Endothelial cell of umbilical vein (primary cell): ENCODE measurements around the gene MRM2. TPM values are rescaled to one million over a fixed set of nuclear protein-coding genes. Genes with fewer than 3 reads are reported as not detected.

Experiments used
- BruUV-seq: library from RNA; stranded (reverse); fragments of 400-500 nt; replicated peaks from 2 replicates; lab custom pipeline; 2021; lab: Mats Ljungman, UMichigan
- CTCF ChIA-PET: fragments of 300-600, 350-600 bp; sonication (Branson Sonifier 250); formaldehyde crosslinking; loops from one replicate; lab custom pipeline; 2021; ENCODE audit warnings: antibody characterized with exemption, inconsistent platforms; lab: Charles Lee
- POLR2A ChIA-PET: fragments of 300-600, 350-600 bp; sonication (Branson Sonifier 250); formaldehyde crosslinking; loops from one replicate; lab custom pipeline; 2021; ENCODE audit warnings: antibody characterized with exemption, inconsistent platforms; lab: Charles Lee
- DNase-seq: peaks from one replicate; pipeline ENCODE4 v3.0.0-alpha.2; 2011; ENCODE audit warnings: low read depth, low spot score
- FAIRE-seq: peaks from 2 replicates; lab custom pipeline; 2011; peaks lifted over from hg19 to GRCh38; lab: Jason Lieb, UNC
- H2AFZ ChIP-seq: 2 replicates; pipeline ENCODE4 v1.6.0; 2012; ENCODE audit warnings: low read depth, low read length, control low read depth, inconsistent platforms
- H3K27ac ChIP-seq: 2 replicates; pipeline ENCODE4 v1.5.1; 2011; ENCODE audit warnings: low read depth, mild to moderate bottlenecking, control low read depth, low read length, moderate library complexity; ENCODE audit not compliant: insufficient read depth
- H3K27me3 ChIP-seq, 2 experiments: 2 replicates each; pipeline versions ENCODE4 v1.6.0 to v1.6.1; 2011; ENCODE audit warnings: low read length in 2 of 2, mixed read lengths in 1 of 2; ENCODE audit not compliant: control insufficient read depth in 2 of 2, insufficient read depth in 2 of 2
- H3K36me3 ChIP-seq, 2 experiments: 2 replicates in 1 of 2; 3 replicates in 1 of 2; pipeline ENCODE4 v1.5.1; 2011; ENCODE audit warnings: low read length in 2 of 2, mild to moderate bottlenecking in 1 of 2, moderate library complexity in 1 of 2; ENCODE audit not compliant: control insufficient read depth in 2 of 2, insufficient read depth in 2 of 2; ENCODE audit errors: extremely low read depth in 1 of 2
- H3K4me1 ChIP-seq: 3 replicates; pipeline ENCODE4 v1.5.1; 2011; ENCODE audit warnings: mild to moderate bottlenecking, low read length; ENCODE audit not compliant: control insufficient read depth, insufficient read depth; ENCODE audit errors: extremely low read depth
- H3K4me2 ChIP-seq: 2 replicates; pipeline ENCODE4 v1.6.1; 2011; ENCODE audit warnings: low read length, control low read depth, mixed read lengths; ENCODE audit not compliant: insufficient read depth
- H3K4me3 ChIP-seq, 3 experiments: fragments of 200-600 bp in 1 of 3; sonication (generic), shearing (Covaris generic) in 1 of 3; replicated peaks in 1 of 3; 2 replicates each; pipeline ENCODE4 v1.5.1; 2011 to 2016; ENCODE audit warnings: control low read depth in 3 of 3, low read length in 3 of 3, mild to moderate bottlenecking in 2 of 3, inconsistent platforms in 1 of 3, low read depth in 1 of 3, moderate library complexity in 1 of 3; ENCODE audit not compliant: insufficient read depth in 1 of 3
- H3K79me2 ChIP-seq: 2 replicates; pipeline ENCODE4 v1.6.0; 2012; ENCODE audit warnings: low read length, inconsistent platforms; ENCODE audit not compliant: control insufficient read depth, insufficient read depth
- H3K9ac ChIP-seq: replicated peaks from 2 replicates; pipeline ENCODE3; 2011; ENCODE audit warnings: low read length, control low read depth; ENCODE audit not compliant: insufficient read depth; ENCODE audit errors: extremely low read depth
- H3K9me1 ChIP-seq: replicated peaks from 3 replicates; pipeline ENCODE4 v1.6.0; 2011; ENCODE audit warnings: mild to moderate bottlenecking, low read length; ENCODE audit not compliant: control insufficient read depth, insufficient read depth; ENCODE audit errors: extremely low read depth
- H3K9me3 ChIP-seq: replicated peaks from 2 replicates; pipeline ENCODE4 v1.5.1; 2012; ENCODE audit warnings: low read length, inconsistent platforms; ENCODE audit not compliant: control insufficient read depth, insufficient read depth
- H4K20me1 ChIP-seq: replicated peaks from 2 replicates; pipeline ENCODE3; 2011; ENCODE audit warnings: mild to moderate bottlenecking, low read length; ENCODE audit not compliant: control insufficient read depth, insufficient read depth; ENCODE audit errors: extremely low read depth
- CTCF ChIP-seq, 2 donors: IDR thresholded peaks; 1 replicate in 1 of 2; 2 replicates in 1 of 2; pipeline ENCODE4 v1.5.1; 2011; ENCODE audit warnings: low read length in 2 of 2, mild to moderate bottlenecking in 2 of 2, moderate library complexity in 2 of 2, control low read depth in 1 of 2, inconsistent platforms in 1 of 2, low read depth in 1 of 2; ENCODE audit not compliant: insufficient read depth in 1 of 2; ENCODE audit errors: extremely low read depth in 1 of 2
- EZH2 ChIP-seq: IDR thresholded peaks from 2 replicates; pipeline ENCODE4 v1.6.1; 2012; ENCODE audit warnings: borderline replicate concordance, low read depth, mild to moderate bottlenecking, moderate library complexity, low read length, inconsistent platforms; ENCODE audit not compliant: severe bottlenecking
- FOS ChIP-seq: IDR thresholded peaks from 2 replicates; pipeline ENCODE4 v1.6.1; 2011; ENCODE audit warnings: mild to moderate bottlenecking, low read length, moderate library complexity, borderline replicate concordance; ENCODE audit not compliant: insufficient read depth
- GATA2 ChIP-seq: IDR thresholded peaks from 2 replicates; pipeline ENCODE4 v1.7.0; 2011; ENCODE audit warnings: low read depth, mild to moderate bottlenecking, moderate library complexity, mixed read lengths, low read length; ENCODE audit not compliant: insufficient read length, insufficient read depth
- JUN ChIP-seq: IDR thresholded peaks from 2 replicates; pipeline ENCODE4 v1.6.1; 2011; ENCODE audit warnings: borderline replicate concordance, low read depth; ENCODE audit not compliant: insufficient read length, insufficient read depth
- MYC ChIP-seq: IDR thresholded peaks from one replicate; pipeline ENCODE4 v1.6.1; 2011; ENCODE audit warnings: mild to moderate bottlenecking, low read depth, low read length
- POLR2AphosphoS5 ChIP-seq: IDR thresholded peaks from 2 replicates; pipeline ENCODE4 v1.6.1; 2012; ENCODE audit warnings: low read depth, mild to moderate bottlenecking, control low read depth, low read length, moderate library complexity; ENCODE audit not compliant: insufficient read depth
- dilution Hi-C: fragments of 300-500 bp; cut with MboI; formaldehyde crosslinking; loops from one replicate; pipeline ENCODE4 v1.15.0; 2019; ENCODE audit warnings: low sequenced_read_pairs; ENCODE audit not compliant: extremely low pct_ligation_motif_present
- intact Hi-C: fragments of 100-400 bp; cut with micrococcal nuclease; formaldehyde crosslinking; loops from one replicate; pipeline ENCODE4 v1.10.0; 2022
- polyA plus RNA-seq, 4 experiments: library from polyadenylated mRNA; depleted of rRNA in 3 of 4; stranded (reverse) in 3 of 4; unstranded in 1 of 4; fragments of >200 nt; gene quantifications; 2 replicates each; pipeline versions ENCODE4 v1.2.1 to v1.2.3, GENCODE V29; 2011 to 2012; ENCODE audit warnings: missing spikeins in 1 of 4
- total RNA-seq: library from RNA; stranded (reverse); gene quantifications from 2 replicates; pipeline ENCODE4 v1.2.3, GENCODE V29; 2021
- TF ChIP-seq, protein P1 (sequence below): IDR thresholded peaks from 2 replicates; pipeline ENCODE4 v1.6.1; 2011; ENCODE audit not compliant: insufficient read depth, insufficient read length

Gene MRM2
- total and polyA plus RNA-seq, 2 donors (not counting 3 experiments of a cell fraction or from before 2014, with no cell fraction given) = 10.6 to 20.8 TPM

DNA sequence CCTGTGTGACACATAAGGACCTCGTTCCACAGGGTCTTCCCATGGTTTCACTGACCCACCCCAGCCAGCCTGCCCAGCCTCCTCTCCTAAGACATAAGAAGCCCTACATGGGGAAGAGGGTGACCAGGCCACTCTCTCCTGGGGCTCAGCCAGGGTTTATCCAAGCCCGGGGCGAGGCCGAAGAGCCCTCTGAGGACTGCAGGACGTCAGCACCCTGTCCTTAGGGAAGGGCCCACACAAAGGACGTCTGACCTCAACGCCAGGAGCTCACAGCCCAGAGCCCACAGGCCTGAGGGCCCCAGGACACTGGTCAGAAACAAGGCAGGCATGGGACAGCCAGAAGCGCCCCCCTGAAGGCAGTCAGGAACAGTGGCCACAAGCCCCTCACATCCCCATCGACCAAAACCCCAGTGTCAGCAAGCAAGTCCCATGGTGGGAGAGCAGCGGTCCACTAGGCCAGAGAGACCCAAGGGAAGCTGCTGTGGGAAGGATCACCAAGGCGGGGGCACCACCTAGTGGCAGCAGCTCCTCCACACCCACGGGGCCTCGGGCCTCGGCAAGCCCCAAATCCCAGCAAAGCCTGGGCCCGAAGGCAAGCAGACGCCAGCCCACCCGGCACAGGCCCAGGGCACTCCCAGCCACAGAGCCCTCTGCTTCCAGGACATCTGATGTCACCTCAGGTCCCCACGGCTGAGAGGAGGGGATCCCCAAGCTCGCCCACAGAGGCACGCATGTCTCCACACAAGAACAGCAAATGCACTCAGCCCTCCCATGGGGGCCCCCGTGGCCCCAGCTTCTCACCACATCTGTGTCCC lies 32.7 kb downstream of the MRM2 start:
- DNase-seq = peak; percentile 55
- POLR2A ChIA-PET = no interaction called here
- CTCF ChIA-PET = interaction anchor here (0.6 to 3.3 kb wide), 23 partner anchors 9 to 653 kb away, joined by 3 to 36 read pairs (median 4); partner anchors contain the start of gene TMEM184A

More for the DNA sequence above, 32.7 kb downstream of the MRM2 start:
- H3K9ac ChIP-seq = no peak overlapping the region
- no peaks in the 10 kb centered on the region for H4K20me1 ChIP-seq
- H3K9me3 ChIP-seq = no peaks in the 10 kb centered on the region
- no TSS peak for BruUV-seq
- TF ChIP-seq MYC (no peak), FOS (no peak), POLR2AphosphoS5 (no peak), GATA2 (no peak), CTCF (IDR thresholded peaks at IDR 0.05; ENCODE audit: extremely low read depth in 1 of 2, insufficient read depth in 1 of 2, low read depth in 1 of 2, low read length in 2 of 2) (peak; percentile 69 to 93), EZH2 (no peak), JUN (no peak)
- TF ChIP-seq, protein P1, sequence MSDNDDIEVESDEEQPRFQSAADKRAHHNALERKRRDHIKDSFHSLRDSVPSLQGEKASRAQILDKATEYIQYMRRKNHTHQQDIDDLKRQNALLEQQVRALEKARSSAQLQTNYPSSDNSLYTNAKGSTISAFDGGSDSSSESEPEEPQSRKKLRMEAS = no peak
- no peak overlapping the region for H3K27ac ChIP-seq
- dilution Hi-C loops = no loop called here
- no peaks in the 10 kb centered on the region for H3K79me2 ChIP-seq
- intact Hi-C loops = loop anchor here (1.0 to 2.0 kb wide), 3 partner anchors 105 to 630 kb away; no protein-coding TSS in a partner anchor
- H3K9me1 ChIP-seq = no peaks in the 10 kb centered on the region
- H2AFZ ChIP-seq = no peak overlapping the region
- H3K27me3 ChIP-seq = no peaks in the 10 kb centered on the region
- no peak overlapping the region for H3K4me2 ChIP-seq
- peaks cover 3 to 17% of the 10 kb centered on the region in 2 experiments for H3K36me3 ChIP-seq
- no peaks in the 10 kb centered on the region for H3K4me1 ChIP-seq
- H3K4me3 ChIP-seq = no peak overlapping the region
- peak; percentile 57 for FAIRE-seq
